ENCODE data around the gene APOL1. TPM values are rescaled to one million over a fixed set of nuclear protein-coding genes. Genes with fewer than 3 reads are reported as not detected.

The APOL1 gene
- total RNA-seq, 2 experiments from 2014 or later: 13.8 to 17.1 TPM

DNA sequence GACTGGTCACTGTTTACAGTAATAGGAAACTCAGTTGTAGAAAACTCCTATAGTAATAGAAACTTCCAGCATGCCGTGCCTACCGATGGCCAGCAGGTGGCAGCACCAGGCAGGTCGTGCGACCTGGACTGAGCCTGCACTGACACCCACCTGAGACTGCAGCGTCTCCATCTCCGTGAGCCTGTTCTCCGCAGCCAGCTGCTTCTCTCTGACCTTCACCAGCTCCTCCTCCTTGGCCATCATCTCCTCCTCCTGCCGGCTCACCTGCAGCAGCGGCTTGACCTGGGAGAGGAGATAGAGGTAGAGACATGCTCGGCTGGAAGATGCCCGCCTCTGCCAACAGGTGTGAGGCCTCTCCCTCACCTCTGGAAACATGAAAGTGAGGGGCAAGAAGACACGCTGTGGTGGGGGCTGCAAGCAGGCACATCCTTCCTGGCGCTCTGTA, 48.5 kb downstream of the APOL1 start:
- CTCF ChIA-PET: interaction anchor here (0.6 to 10.8 kb wide), 50 partner anchors 9 to 236 kb away, joined by 3 to 152 read pairs (median 5); partner anchors contain the start of gene APOL2
- DNase-seq (peak; percentile 87), ATAC-seq (peak; percentile 93)
- peak overlapping the region; percentile 54 for H3K27ac Mint-ChIP-seq
- H3K27me3 Mint-ChIP-seq: no peaks in the 10 kb centered on the region
- no peaks in the 10 kb centered on the region for H3K9me3 Mint-ChIP-seq
- TF ChIP-seq, protein P1, sequence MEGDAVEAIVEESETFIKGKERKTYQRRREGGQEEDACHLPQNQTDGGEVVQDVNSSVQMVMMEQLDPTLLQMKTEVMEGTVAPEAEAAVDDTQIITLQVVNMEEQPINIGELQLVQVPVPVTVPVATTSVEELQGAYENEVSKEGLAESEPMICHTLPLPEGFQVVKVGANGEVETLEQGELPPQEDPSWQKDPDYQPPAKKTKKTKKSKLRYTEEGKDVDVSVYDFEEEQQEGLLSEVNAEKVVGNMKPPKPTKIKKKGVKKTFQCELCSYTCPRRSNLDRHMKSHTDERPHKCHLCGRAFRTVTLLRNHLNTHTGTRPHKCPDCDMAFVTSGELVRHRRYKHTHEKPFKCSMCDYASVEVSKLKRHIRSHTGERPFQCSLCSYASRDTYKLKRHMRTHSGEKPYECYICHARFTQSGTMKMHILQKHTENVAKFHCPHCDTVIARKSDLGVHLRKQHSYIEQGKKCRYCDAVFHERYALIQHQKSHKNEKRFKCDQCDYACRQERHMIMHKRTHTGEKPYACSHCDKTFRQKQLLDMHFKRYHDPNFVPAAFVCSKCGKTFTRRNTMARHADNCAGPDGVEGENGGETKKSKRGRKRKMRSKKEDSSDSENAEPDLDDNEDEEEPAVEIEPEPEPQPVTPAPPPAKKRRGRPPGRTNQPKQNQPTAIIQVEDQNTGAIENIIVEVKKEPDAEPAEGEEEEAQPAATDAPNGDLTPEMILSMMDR (IDR thresholded peaks at IDR 0.05): peak; percentile 94
- POLR2A ChIA-PET: interaction anchor here (0.6 to 2.8 kb wide), 9 partner anchors 10 to 1814 kb away, joined by 3 to 12 read pairs (median 4); partner anchors contain the start of gene TXN2
- peaks cover 77% of the 10 kb centered on the region for H3K36me3 Mint-ChIP-seq (ENCODE audit: low read depth)
- intact Hi-C loops (cut with micrococcal nuclease): loop anchor here (1.0 kb wide), 1 partner anchor 169 kb away; no protein-coding TSS in a partner anchor
- no peak overlapping the region for H3K4me3 Mint-ChIP-seq
- peaks cover 6% of the 10 kb centered on the region for H3K4me1 Mint-ChIP-seq (ENCODE audit: low read depth)

DNA sequence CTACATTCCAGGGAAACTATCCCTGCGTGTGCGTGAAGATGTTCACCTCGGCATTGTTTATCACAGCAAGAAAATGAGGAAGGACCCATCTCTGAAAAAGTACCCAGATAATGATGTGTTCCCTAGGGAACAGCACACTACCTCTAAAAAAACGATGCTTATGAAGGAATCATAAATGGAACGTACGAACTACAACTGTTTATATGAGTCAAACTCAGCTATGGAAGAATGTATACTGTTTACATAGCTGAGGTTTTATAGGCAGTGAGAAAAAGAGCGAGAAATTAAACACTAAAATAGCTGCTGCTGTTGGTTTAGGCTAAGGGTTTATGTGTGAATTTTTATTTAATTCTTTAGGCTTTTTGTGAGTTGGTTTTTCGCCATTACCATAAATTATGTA, 48.9 kb downstream of the APOL1 start:
- DNase-seq (no peak), ATAC-seq (no peak)
- Mint-ChIP-seq H3K4me3 (no peak overlapping the region), H3K36me3 (ENCODE audit: low read depth) (peaks cover 79% of the 10 kb centered on the region), H3K27me3 (no peaks in the 10 kb centered on the region), H3K9me3 (no peaks in the 10 kb centered on the region), H3K4me1 (ENCODE audit: low read depth) (peaks cover 6% of the 10 kb centered on the region), H3K27ac (peak overlapping the region; percentile 54)
- CTCF ChIA-PET: interaction anchor here (0.6 to 10.8 kb wide), 38 partner anchors 9 to 221 kb away, joined by 3 to 152 read pairs (median 6); partner anchors contain the start of gene APOL2
- TF ChIP-seq, protein P1 (IDR thresholded peaks at IDR 0.05): no peak
- POLR2A ChIA-PET: interaction anchor here (0.6 to 2.8 kb wide), 8 partner anchors 10 to 1814 kb away, joined by 3 to 12 read pairs (median 4); partner anchors contain the start of gene TXN2
- intact Hi-C loops (cut with micrococcal nuclease): loop anchor here (1.0 kb wide), 1 partner anchor 168 kb away; no protein-coding TSS in a partner anchor

DNA sequence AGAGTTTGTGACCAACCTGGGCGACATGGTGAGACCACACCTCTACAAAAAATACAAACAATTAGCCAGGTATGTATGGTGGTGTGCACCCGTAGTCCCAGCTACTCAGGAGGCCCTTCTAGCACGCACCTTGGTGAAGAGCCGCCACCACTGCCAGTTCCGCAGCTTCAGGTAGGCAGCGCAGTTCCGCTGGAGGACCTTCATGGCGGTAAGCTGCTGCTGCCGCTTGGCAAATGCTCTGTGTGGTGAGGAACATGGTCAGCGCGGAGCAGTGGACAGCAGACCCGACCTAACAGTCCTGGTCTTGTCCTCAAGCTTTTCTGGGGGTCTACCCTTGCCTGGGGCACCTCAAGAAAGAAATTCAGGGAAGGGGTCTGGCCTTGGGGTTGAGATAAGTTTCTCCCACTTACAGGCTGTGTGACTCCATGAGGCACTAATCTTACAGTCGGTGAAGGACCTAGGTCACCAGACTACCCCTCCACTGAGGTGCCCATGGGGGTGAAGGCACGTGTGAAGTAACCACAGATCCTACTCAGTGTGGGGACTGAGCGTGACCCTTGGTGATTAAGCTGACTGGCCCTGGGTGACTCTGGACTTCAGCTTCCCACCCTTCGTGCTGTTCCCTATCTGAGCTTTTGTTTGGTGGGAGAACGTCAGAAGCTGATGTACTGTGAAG, 49.6 kb downstream of the APOL1 start:
- no peaks in the 10 kb centered on the region for H3K27me3 Mint-ChIP-seq
- CTCF ChIA-PET: interaction anchor here (0.6 to 10.8 kb wide), 26 partner anchors 10 to 220 kb away, joined by 3 to 152 read pairs (median 8); no protein-coding TSS in a partner anchor
- peaks cover 77% of the 10 kb centered on the region for H3K36me3 Mint-ChIP-seq (ENCODE audit: low read depth)
- no peak overlapping the region for H3K4me3 Mint-ChIP-seq
- TF ChIP-seq, protein P1 (IDR thresholded peaks at IDR 0.05): no peak
- POLR2A ChIA-PET: interaction anchor here (0.7 to 2.8 kb wide), 7 partner anchors 9 to 226 kb away, joined by 3 to 12 read pairs (median 4); no protein-coding TSS in a partner anchor
- peaks cover 6% of the 10 kb centered on the region for H3K4me1 Mint-ChIP-seq (ENCODE audit: low read depth)
- DNase-seq (no peak), ATAC-seq (no peak)
- no peaks in the 10 kb centered on the region for H3K9me3 Mint-ChIP-seq
- peak overlapping the region; percentile 46 for H3K27ac Mint-ChIP-seq
- intact Hi-C loops (cut with micrococcal nuclease): no loop called here

DNA sequence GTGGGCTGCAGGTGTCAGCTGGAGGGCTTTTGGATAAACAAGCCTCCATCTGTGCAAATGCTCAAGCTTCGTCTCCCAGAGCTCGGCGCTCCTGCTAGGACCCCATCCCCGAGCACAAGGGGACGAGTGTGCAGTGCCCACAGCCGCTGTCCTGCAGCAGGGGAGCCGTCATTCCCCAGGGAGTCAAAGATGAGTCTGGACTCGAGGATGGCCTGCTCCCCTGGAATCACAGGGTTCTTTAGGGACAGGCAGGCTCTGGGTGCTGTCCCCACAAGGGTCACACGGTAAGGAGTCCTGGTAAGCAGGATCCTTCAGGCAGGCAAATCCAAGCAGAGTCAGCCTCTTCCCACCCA, 50.2 kb downstream of the APOL1 start:
- no peak overlapping the region for H3K4me3 Mint-ChIP-seq
- no peaks in the 10 kb centered on the region for H3K27me3 Mint-ChIP-seq
- intact Hi-C loops (cut with micrococcal nuclease): no loop called here
- H3K36me3 Mint-ChIP-seq (ENCODE audit: low read depth): peaks cover 76% of the 10 kb centered on the region
- TF ChIP-seq, protein P1 (IDR thresholded peaks at IDR 0.05): no peak
- DNase-seq: no peak
- POLR2A ChIA-PET: interaction anchor here (0.7 to 2.8 kb wide), 6 partner anchors 9 to 164 kb away, joined by 3 to 12 read pairs (median 4); no protein-coding TSS in a partner anchor
- H3K9me3 Mint-ChIP-seq: no peaks in the 10 kb centered on the region
- no peak for ATAC-seq
- H3K27ac Mint-ChIP-seq: peak overlapping the region; percentile 46
- CTCF ChIA-PET: interaction anchor here (2.8 to 10.8 kb wide), 6 partner anchors 10 to 183 kb away, joined by 12 to 152 read pairs (median 50); no protein-coding TSS in a partner anchor
- peaks cover 6% of the 10 kb centered on the region for H3K4me1 Mint-ChIP-seq (ENCODE audit: low read depth)

Measured in activated CD8-positive, alpha-beta T cell treated with anti-CD3 and anti-CD28 coated beads for 36 hours (primary cell).